IPS DF 6.9 (cell line): ENCODE results near the gene EFCAB6.

Experiments used
- DNase-seq: peaks from one replicate; pipeline ENCODE4 v3.0.0-alpha.2; 2013; ENCODE audit warnings: low read depth, low spot score
- H3K27ac ChIP-seq: one replicate; pipeline ENCODE4 v1.5.1; 2013; ENCODE audit warnings: low read length, control low read depth
- H3K27me3 ChIP-seq: 2 replicates; pipeline ENCODE4 v1.6.1; 2013; ENCODE audit warnings: mild to moderate bottlenecking, low read length; ENCODE audit not compliant: control insufficient read depth, insufficient read depth
- H3K36me3 ChIP-seq: 2 replicates; pipeline ENCODE4 v1.6.1; 2013; ENCODE audit warnings: low read length; ENCODE audit not compliant: control insufficient read depth, insufficient read depth
- H3K4me1 ChIP-seq: 2 replicates; pipeline ENCODE4 v1.6.1; 2013; ENCODE audit warnings: low read length; ENCODE audit not compliant: control insufficient read depth, insufficient read depth
- H3K4me3 ChIP-seq: 2 replicates; pipeline ENCODE4 v1.5.1; 2013; ENCODE audit warnings: mild to moderate bottlenecking, low read length
- H3K9me3 ChIP-seq: 2 replicates; pipeline ENCODE4 v1.6.1; 2013; ENCODE audit warnings: low read length, inconsistent platforms; ENCODE audit not compliant: control insufficient read depth, insufficient read depth
- WGBS: extraction: QIAGEN DNeasy Blood & Tissue Kit; methylation state at CpG from one replicate; pipeline ENCODE4 v1.1.7; 2013; ENCODE audit warnings: mixed read lengths, missing lambda C conversion rate; ENCODE audit not compliant: insufficient read length, insufficient coverage; 5-methylcytosine and 5-hydroxymethylcytosine counted together

Gene EFCAB6

DNA sequence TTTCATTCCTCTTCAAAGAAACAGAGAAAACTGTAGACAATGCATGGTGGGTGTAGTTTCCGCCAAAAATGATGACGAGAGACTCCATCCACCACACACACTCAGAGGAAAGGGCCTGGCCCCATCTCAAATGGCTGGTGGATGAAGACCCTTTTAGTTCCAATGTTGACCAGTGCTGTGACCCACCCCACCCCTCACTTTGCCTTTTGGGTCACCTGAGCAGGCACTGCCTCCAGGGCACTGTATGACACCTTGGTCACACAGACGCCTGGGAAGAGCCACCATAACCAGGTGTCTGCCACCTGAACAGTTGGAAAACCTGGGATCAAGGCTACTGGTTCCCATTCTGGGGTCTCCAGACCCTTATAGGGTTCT, 279.0 kb downstream of the EFCAB6 start:
- Histone ChIP-seq H3K4me3 (no peak overlapping the region), H3K36me3 (no peaks in the 10 kb centered on the region), H3K4me1 (no peaks in the 10 kb centered on the region), H3K27ac (no peak overlapping the region), H3K27me3 (no peaks in the 10 kb centered on the region), H3K9me3 (0 out of 2 replicates have a peak, but pooled peaks cover 1% of the 10 kb centered on the region)
- no peak for DNase-seq
- no CpG with 5 or more reads among the region's 3 CpGs for WGBS

DNA sequence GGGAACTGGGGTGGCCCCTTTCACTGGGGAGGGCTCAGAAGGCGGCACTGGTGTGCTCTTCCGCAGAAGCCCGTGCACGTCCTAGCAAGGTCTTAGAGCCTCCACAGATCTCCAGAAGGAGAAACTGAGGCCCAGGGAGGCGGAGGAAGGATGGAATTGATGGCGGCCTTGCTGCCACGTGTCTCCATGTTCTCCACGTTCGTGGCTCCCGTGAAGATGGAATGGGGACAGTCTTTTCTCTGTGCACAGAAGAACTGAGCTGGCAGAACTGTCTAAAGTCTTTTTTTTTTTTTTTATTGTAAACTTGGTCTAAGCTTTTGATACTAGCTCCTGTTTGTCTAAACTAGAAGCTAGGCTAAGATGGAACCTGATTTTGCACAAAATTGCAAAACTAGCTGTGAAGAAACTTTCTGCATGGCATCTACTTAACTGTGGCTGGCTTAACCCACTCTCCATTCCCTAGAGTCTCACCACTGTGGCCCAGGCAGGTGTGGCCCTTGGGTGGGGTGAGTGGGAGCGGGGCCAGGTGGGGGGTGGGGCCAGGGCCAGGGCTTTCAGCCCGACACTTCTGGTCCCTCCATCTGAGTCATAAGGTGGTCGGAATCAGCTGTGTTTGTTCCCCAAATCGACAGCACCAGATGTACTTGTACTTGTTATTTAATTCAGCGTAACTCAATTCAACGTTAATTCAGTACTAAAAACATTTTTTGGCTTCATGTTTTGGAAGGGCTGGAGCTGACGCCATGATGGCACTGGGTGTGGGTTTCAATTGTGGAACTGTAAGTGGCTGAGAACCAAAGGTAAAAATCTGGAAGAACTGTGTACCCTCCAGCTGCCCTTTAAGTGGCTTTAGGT, 279.6 kb downstream of the EFCAB6 start:
- Histone ChIP-seq H3K27ac (no peak overlapping the region), H3K4me1 (no peaks in the 10 kb centered on the region), H3K36me3 (no peaks in the 10 kb centered on the region), H3K4me3 (no peak overlapping the region), H3K27me3 (no peaks in the 10 kb centered on the region), H3K9me3 (0 out of 2 replicates have a peak, but pooled peaks cover 1% of the 10 kb centered on the region)
- DNase-seq, result no peak
- no CpG with 5 or more reads among the region's 17 CpGs for WGBS

DNA sequence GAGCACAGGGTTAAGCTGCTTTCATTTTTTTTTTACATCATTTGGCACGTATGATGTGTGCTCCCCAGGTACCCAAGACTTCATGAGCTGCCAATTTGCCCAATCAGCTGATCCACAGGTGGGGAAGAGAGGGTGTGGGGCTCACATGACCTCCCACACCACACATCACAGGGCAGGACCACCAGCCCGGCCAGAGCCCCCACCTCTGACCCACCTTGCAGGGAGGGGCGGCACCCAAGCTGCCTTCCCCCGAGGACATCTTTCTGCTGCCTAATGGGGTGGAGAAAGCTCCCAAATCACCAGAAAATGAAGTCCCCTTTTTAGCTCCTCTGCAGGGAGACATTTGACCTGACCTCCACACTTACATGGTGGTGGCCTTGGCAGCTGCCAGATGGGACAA, 280.5 kb downstream of the EFCAB6 start:
- no peaks in the 10 kb centered on the region for H3K9me3 ChIP-seq
- no peaks in the 10 kb centered on the region for H3K4me1 ChIP-seq
- no peak overlapping the region for H3K4me3 ChIP-seq
- H3K27ac ChIP-seq, result no peak overlapping the region
- no CpG with 5 or more reads among the region's 4 CpGs for WGBS
- no peaks in the 10 kb centered on the region for H3K36me3 ChIP-seq
- H3K27me3 ChIP-seq, result no peaks in the 10 kb centered on the region
- DNase-seq, result no peak

DNA sequence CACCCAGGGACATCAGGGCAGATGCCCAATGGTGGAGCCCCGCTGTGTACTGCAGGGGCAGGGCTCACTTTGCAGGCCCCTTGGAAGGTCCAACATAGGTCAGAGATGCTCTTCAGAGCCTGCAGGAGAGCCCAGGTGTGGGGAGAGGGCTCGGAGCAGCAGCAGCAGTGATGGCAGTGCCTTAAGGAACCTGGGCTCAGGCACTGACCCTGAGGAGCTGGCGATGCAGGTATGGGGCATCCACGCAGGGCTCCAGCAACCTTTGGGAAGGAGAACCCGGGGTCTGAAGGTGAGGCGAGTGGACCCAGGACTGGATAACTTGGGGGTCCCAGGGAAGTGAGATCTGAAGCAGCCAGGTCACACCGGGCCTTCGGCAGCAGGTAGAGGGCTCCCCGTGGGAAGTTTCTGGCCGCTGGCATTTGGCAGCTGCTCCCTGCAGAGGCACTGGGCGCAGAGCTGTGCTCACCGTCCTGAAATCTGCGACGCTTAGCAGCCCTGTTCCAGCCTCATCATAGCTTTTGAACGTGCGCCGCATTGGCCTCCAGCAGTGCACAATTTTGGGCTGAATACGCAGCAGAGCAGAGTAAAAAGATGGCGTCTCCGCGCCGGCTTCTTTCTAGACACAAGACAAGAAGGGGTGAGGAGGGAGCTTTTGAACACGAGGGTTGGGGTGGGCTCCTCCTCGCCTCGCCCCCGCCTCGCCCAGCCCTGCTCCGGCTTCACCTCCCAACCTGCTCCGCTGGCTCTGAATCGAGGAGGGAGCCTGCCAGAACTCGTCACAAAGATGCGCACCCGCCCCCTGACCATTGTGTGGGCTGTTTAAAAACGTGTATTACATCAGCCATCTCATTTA, 281.5 kb downstream of the EFCAB6 start:
- Histone ChIP-seq H3K9me3 (no peaks in the 10 kb centered on the region), H3K4me3 (no peak overlapping the region), H3K36me3 (no peaks in the 10 kb centered on the region), H3K27ac (no peak overlapping the region), H3K27me3 (no peaks in the 10 kb centered on the region), H3K4me1 (no peaks in the 10 kb centered on the region)
- no peak for DNase-seq
- WGBS, result no CpG with 5 or more reads among the region's 34 CpGs

DNA sequence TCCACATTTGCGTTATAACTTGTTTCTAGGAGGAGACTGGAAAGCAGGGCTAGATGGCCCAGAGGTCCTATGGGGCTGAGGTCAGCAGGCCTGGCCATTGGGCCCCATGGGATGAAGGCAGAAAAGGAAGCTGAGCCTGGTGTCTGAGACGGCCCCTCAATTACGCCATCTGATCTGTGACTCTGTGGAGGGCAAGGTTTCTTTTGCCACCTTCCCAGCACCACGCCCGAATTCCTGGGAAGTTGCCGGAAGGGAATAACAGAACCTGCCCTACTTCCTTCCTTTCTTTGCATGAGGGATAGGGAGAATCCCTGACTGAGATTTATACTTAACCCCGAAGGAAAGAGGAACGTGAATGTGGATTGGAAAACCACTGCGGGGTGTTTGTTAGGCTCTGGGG, 282.2 kb downstream of the EFCAB6 start:
- Histone ChIP-seq H3K4me1 (no peaks in the 10 kb centered on the region), H3K36me3 (no peaks in the 10 kb centered on the region), H3K4me3 (no peak overlapping the region), H3K27me3 (no peaks in the 10 kb centered on the region), H3K27ac (no peak overlapping the region), H3K9me3 (no peaks in the 10 kb centered on the region)
- no CpG with 5 or more reads among the region's 9 CpGs for WGBS
- DNase-seq, result no peak

DNA sequence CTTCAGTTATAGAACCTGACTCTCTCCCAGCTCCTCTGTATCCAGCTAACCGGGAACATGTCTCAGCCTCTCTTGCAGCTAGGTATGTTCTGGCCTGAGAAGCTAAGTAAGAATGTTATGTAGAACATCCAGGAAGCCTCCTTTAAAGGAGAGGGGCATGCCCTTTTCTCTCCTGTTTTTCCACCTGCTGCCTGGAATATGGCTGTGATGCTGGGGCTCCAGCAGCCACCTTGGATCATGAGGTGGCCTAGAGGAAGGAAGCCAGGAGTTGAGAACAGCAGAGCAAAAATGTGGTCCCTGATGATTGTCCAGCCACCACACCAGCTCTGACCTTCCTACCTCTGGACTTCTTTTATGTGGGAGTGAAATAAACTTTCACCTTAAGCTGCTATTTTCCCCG, 282.6 kb downstream of the EFCAB6 start:
- no CpG with 5 or more reads among the region's 2 CpGs for WGBS
- Histone ChIP-seq H3K36me3 (no peaks in the 10 kb centered on the region), H3K4me3 (no peak overlapping the region), H3K27me3 (no peaks in the 10 kb centered on the region), H3K27ac (no peak overlapping the region), H3K9me3 (no peaks in the 10 kb centered on the region), H3K4me1 (no peaks in the 10 kb centered on the region)
- DNase-seq, result no peak

DNA sequence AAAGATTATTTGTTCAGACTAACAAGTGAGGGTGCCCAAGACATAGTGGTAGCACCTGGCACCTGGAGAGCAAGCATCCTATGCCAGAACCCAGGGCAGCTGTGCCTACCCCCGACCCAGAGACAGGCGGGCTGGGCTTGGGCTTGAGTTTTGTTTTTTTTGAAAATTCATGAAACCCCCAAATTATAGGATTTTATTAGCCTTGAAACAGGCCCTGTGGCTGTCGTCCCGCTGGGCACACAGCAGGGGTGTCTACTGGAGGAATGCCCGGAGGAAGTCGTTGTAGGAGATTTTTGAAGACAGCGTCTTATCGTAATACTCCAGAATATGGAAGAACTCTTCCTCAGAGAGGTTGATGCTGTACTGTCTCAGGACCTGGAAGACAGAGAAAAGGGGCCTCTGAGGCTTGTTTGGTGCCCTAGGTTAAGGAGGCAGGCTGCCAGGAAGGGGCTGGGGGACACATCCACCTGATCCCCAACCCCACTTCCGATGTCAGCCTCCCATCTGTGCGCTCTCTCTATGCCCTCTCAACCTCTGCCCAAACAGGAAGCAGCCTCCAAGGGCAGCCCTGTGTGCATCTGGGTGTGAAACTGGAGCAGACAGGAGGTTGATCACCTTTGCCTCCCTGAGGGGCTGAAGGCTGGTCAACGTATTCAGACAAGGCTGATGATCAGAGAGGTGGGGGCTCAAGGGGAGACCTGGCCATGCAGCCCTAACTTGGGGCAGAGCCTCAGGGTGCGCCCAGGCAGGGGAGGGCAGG, 283.3 kb downstream of the EFCAB6 start:
- Histone ChIP-seq H3K36me3 (no peaks in the 10 kb centered on the region), H3K4me1 (no peaks in the 10 kb centered on the region), H3K27ac (no peak overlapping the region), H3K4me3 (no peak overlapping the region), H3K9me3 (no peaks in the 10 kb centered on the region), H3K27me3 (no peaks in the 10 kb centered on the region)
- DNase-seq, result no peak
- WGBS, result no CpG with 5 or more reads among the region's 12 CpGs

DNA sequence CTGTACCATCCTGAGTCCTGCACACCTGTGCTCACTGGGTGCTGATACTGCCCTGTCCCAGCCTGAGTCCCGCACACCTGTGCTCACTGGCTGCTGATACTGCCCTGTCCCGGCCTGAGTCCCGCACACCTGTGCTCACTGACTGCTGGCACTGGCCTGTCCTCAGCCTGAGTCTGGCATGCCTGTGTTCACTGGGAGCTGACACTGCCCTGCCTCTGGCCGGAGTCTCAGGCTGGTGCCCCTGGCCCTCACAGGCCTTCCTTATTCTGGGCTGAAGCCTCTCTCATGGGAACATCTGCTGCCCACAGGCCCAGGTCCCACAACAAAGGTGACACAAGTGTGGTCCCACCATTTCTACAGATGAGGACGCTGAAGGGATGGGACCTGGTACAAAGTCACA, 285.2 kb downstream of the EFCAB6 start:
- no peak for DNase-seq
- H3K27me3 ChIP-seq, result no peaks in the 10 kb centered on the region
- no peaks in the 10 kb centered on the region for H3K36me3 ChIP-seq
- no peak overlapping the region for H3K4me3 ChIP-seq
- no peaks in the 10 kb centered on the region for H3K4me1 ChIP-seq
- H3K9me3 ChIP-seq, result no peaks in the 10 kb centered on the region
- WGBS, result no CpG with 5 or more reads among the region's 5 CpGs
- no peak overlapping the region for H3K27ac ChIP-seq

DNA sequence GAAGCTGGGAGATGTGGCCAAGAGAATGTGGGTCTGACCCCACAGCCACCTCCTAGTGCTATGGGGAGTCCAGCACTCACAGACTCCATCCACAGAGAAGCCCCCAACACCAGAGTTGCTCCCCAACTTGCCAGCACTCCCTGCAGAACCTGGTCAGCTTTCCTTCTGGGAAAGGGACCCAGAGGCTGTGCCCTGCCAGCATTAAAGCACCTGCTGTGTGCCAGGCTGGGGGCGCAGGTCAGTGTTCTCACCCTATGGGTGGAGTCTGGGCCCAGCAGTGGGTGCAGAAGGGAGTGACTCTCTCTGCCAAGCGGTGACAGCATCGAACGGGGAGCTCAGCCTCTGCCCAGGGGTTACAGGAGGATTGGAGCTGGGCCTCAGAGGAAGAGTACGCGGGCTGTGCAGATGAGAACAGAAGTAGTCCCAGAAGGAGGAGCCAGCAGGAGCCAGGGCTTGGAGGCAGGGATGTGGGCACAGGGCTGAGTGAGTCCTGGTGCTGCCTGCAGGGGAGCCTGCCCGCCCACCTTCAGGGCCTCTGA, 285.9 kb downstream of the EFCAB6 start:
- no CpG with 5 or more reads among the region's 7 CpGs for WGBS
- no peak for DNase-seq
- Histone ChIP-seq H3K9me3 (no peaks in the 10 kb centered on the region), H3K36me3 (no peaks in the 10 kb centered on the region), H3K27ac (no peak overlapping the region), H3K4me1 (no peaks in the 10 kb centered on the region), H3K4me3 (no peak overlapping the region), H3K27me3 (no peaks in the 10 kb centered on the region)

DNA sequence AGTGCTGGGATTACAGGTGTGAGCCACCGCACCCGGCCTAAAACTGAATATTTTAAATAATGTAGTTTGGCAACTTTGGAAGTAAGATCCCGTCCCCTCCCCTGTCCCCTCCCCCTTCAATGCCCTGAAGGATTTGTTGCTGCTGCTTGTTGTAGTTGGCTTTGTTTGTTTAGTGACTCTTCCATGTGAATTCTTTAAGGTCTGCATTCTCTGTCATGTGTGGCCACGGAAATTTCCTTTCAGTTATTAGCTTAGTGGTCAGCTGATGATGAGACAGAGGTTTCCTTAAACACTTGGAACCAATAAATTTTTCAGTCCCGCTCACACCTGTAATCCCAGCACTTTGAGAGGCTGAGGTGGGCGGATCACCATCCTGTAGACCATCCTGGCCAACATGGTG, 290.4 kb downstream of the EFCAB6 start:
- Histone ChIP-seq H3K27me3 (no peaks in the 10 kb centered on the region), H3K4me3 (no peak overlapping the region), H3K4me1 (no peaks in the 10 kb centered on the region), H3K36me3 (no peaks in the 10 kb centered on the region), H3K27ac (no peak overlapping the region), H3K9me3 (no peaks in the 10 kb centered on the region)
- no CpG with 5 or more reads among the region's 6 CpGs for WGBS
- no peak for DNase-seq
